GM12801 (cell line): Measurements from ENCODE around the gene C10orf105.

Experiments
- CTCF ChIP-seq: IDR thresholded peaks from one replicate; pipeline ENCODE4 v1.5.1; 2011; ENCODE audit warnings: control low read depth; ENCODE audit not compliant: insufficient read length; ENCODE audit errors: extremely low read depth

Gene C10orf105

GRCh38 chr10:71722849-71723248 is 3.3 kb upstream of the C10orf105 start:
- TF ChIP-seq CTCF, result no peak

- TF ChIP-seq CTCF, result no peak
These were observed 1.7 kb upstream of the C10orf105 start for GRCh38 chr10:71721313-71721712.

- no peak for TF ChIP-seq CTCF
These were observed 710 bp upstream of the C10orf105 start for GRCh38 chr10:71720288-71720687.

GRCh38 chr10:71719042-71719441 is 536 bp downstream of the C10orf105 start:
- no peak for TF ChIP-seq CTCF

GRCh38 chr10:71718165-71718698 is 1.3 kb downstream of the C10orf105 start:
- TF ChIP-seq CTCF, result no peak

- no peak for TF ChIP-seq CTCF
These were observed 2.0 kb downstream of the C10orf105 start for GRCh38 chr10:71717551-71717951.

GRCh38 chr10:71717056-71717455 is 2.5 kb downstream of the C10orf105 start:
- TF ChIP-seq CTCF, result no peak
